CD1c-positive myeloid dendritic cell (primary cell): ENCODE measurements around the gene RCC1.
"Not testable (repeated sequence)": the region's sequence is repeated elsewhere in the genome, so short reads cannot be mapped to it uniquely, and the experiment has no call there.

ENCODE experiments used
- DNase-seq: peaks from one replicate; pipeline ENCODE4 v3.0.0-alpha.2; 2016; ENCODE audit errors: extremely low spot score

Gene RCC1

GRCh38 chr1:28545246-28545628 is 39.4 kb downstream of the RCC1 start:
- no peak for DNase-seq

GRCh38 chr1:28548318-28548717 is 42.5 kb downstream of the RCC1 start:
- no peak for DNase-seq

- no peak for DNase-seq
Observed at GRCh38 chr1:28551381-28551780, 45.5 kb downstream of the RCC1 start.

GRCh38 chr1:28552758-28553663 is 47.2 kb downstream of the RCC1 start, which contains the start of gene TRNAU1AP:
Gene TRNAU1AP (plus strand): TSS chr1:28553085. CDS start chr1:28553111, 26 bp downstream.
- peak; percentile 98 for DNase-seq

GRCh38 chr1:28560886-28561285 is 55.0 kb downstream of the RCC1 start:
- no peak for DNase-seq

- DNase-seq = no peak
Observed at GRCh38 chr1:28564310-28564709, 58.5 kb downstream of the RCC1 start.

GRCh38 chr1:28565040-28565439 is 59.2 kb downstream of the RCC1 start:
- DNase-seq = no peak

- DNase-seq = no peak
Observed at GRCh38 chr1:28565726-28566125, 59.9 kb downstream of the RCC1 start.

- no peak for DNase-seq
Observed at GRCh38 chr1:28566931-28567330, 61.1 kb downstream of the RCC1 start.

- DNase-seq = no peak
Observed at GRCh38 chr1:28571911-28572310, 66.1 kb downstream of the RCC1 start.

- DNase-seq = not testable (repeated sequence)
Observed at GRCh38 chr1:28572891-28573290, 67.0 kb downstream of the RCC1 start.

GRCh38 chr1:28573564-28573963 is 67.7 kb downstream of the RCC1 start:
- no peak for DNase-seq

GRCh38 chr1:28577052-28577678 is 71.3 kb downstream of the RCC1 start:
- DNase-seq = peak; percentile 48

- DNase-seq = peak; percentile 33
Observed at GRCh38 chr1:28577738-28578536, 72.1 kb downstream of the RCC1 start.

- DNase-seq = no peak
Observed at GRCh38 chr1:28578696-28579218, 72.9 kb downstream of the RCC1 start.

GRCh38 chr1:28579401-28579800 is 73.6 kb downstream of the RCC1 start:
- no peak for DNase-seq

GRCh38 chr1:28580722-28581530 is 75.1 kb downstream of the RCC1 start:
- peak; percentile 51 for DNase-seq

- peak; percentile 98 for DNase-seq
Observed at GRCh38 chr1:28581531-28582247, 75.8 kb downstream of the RCC1 start.

- no peak for DNase-seq
Observed at GRCh38 chr1:28582248-28582615, 76.4 kb downstream of the RCC1 start.

- not testable (repeated sequence) for DNase-seq
Observed at GRCh38 chr1:28586585-28587391, 80.9 kb downstream of the RCC1 start.
